ENCODE results near the gene SETD1B. TPM values are rescaled to one million over a fixed set of nuclear protein-coding genes. Genes with fewer than 3 reads are reported as not detected.
A peak's percentile ranks its signal among the peaks of the same experiment; 100 is the strongest.

The SETD1B gene
- total and polyA plus RNA-seq, 2 of the 4 experiments (the other 2 are of a cell fraction), result 0.90 to 5.1 TPM

DNA sequence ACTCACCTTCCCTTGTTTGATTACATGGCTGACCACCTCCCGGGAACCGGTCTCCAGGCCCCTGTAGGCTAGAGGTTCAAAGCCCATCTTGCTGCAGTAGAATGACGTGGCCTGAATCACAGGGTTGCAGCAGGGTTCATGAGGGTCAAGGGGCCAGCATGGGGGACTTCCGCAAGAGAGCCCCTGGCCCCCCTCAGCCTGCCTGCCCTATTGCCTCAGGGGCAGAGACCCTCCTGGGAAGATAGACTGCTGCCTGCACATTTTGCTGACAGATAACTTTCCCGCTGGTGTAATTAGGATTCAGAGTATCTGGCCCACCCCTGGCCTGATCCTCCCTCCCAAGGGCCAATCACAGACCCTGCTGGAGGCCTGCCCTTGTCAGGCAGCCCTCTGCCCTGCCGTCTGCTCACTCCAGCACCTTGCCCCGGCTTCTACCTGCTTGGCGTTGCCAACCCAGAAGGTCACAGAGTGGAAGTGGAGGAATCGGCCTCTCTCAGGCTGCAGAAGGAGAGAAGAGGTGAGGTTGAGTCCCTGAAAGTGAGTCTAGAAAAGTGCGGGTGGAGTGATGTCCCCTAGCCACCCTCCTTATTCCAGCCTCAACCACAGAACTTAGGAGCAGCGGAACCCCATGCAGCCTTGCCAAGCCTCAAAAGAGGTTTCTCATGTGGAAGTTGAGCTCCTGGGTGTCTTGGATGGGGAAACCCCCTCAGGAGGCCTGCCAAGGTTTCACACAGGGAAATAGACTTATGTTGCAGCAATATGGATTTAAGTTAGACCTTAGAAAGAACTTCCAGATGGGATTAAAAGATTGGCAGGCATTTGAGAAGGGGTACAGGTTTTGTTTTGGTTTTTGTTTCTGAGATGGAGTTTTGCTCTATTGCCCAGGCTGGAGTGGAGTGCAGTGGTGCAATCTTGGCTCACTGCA is 53.8 kb downstream of the SETD1B start (continued):
- TF ChIP-seq SMC3 (IDR thresholded peaks at IDR 0.05; ENCODE audit: low read depth, low read length), result no peak
- no peak for TF ChIP-seq RFX5 (IDR thresholded peaks at IDR 0.05; ENCODE audit: low read depth, low read length)

DNA sequence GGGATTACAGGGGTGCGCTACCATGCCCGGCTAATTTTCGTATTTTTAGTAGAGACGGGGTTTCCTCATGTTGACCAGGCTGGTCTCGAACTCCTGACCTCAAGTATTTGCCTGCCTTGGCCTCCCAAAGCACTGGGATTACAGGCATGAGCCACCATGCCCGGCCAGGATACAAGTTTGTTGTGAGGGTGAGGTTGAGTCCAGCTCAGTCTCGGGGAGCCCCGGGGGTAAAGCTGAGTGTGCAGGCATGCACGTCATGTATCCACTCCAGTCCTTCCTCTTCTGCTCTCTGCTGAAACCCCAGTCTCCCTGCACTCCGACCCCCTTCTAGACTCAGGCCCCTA is 54.5 kb downstream of the SETD1B start:
- no peaks in the 10 kb centered on the region for H3K36me3 ChIP-seq (ENCODE audit: control insufficient read depth, insufficient read depth, low read length)
- no peaks in the 10 kb centered on the region; the same call in 1 of the 2 replicates for H3K27me3 ChIP-seq (ENCODE audit: control insufficient read depth, insufficient read depth, low read length)
- H3K56ac ChIP-seq (ENCODE audit: extremely low read depth, insufficient read depth, low read length), result no peak overlapping the region
- no TSS peak for BruUV-seq (replicated peaks)
- DNase-seq, result no peak
- peaks cover 0 to 4% of the 10 kb centered on the region in 2 experiments; a peak in 1 of 4 replicates for H3K79me1 ChIP-seq (ENCODE audit: low read depth in 1 of 2, low read length in 2 of 2)
- no peak overlapping the region for H3K4me2 ChIP-seq (ENCODE audit: low read depth, low read length)
- no peaks in the 10 kb centered on the region for H3K9me3 ChIP-seq (ENCODE audit: control insufficient read depth, insufficient read depth, low read length)
- dilution Hi-C loops (cut with HindIII; ENCODE audit: low sequenced_read_pairs, unreplicated experiment) (no loop called here), in situ Hi-C loops (cut with MboI; ENCODE audit: low sequenced_read_pairs) (no loop called here), intact Hi-C loops (cut with micrococcal nuclease) (no loop called here)
- 0 out of 2 replicates have a peak overlapping the region, but pooled peaks have one; percentile 29 for H2BK20ac ChIP-seq (ENCODE audit: low read depth, low read length)
- H3K27ac ChIP-seq (ENCODE audit: insufficient read depth, low read length), result peak overlapping the region; percentile 22; the same call in 1 of the 2 replicates
- H2BK5ac ChIP-seq (ENCODE audit: low read depth, low read length, poor library complexity, severe bottlenecking), result peak overlapping the region; percentile 17
- H3K18ac ChIP-seq (ENCODE audit: low read depth, low read length), result 0 out of 2 replicates have a peak overlapping the region, but pooled peaks have one; percentile 11
- ChIA-PET CTCF (interaction anchor here (1.4 kb wide), 1 partner anchor 15 kb away, joined by 4 read pairs; no protein-coding TSS in a partner anchor), POLR2A (ENCODE audit: unreplicated experiment) (no interaction called here)
- H2AK5ac ChIP-seq (ENCODE audit: low read depth, low read length), result 0 out of 2 replicates have a peak overlapping the region, but pooled peaks have one; percentile 47
- no peak overlapping the region; the same call in 2 of the 3 replicates for H2BK15ac ChIP-seq (ENCODE audit: low read depth, low read length)
- peaks cover 14% of the 10 kb centered on the region for H3K9me1 ChIP-seq (ENCODE audit: insufficient read depth, low read length)
- H3K9ac ChIP-seq (ENCODE audit: low read depth, low read length), result no peak overlapping the region
- peak overlapping the region; percentile 77; the same call in 1 of the 2 replicates for H3K4ac ChIP-seq (ENCODE audit: low read depth, low read length)
- H4K20me1 ChIP-seq (ENCODE audit: insufficient read depth, low read length), result no peaks in the 10 kb centered on the region
- peak overlapping the region; percentile 83 for H2AK9ac ChIP-seq (replicated peaks; ENCODE audit: low read depth, low read length, poor library complexity)
- peak overlapping the region; percentile 65 for H2AFZ ChIP-seq (replicated peaks; ENCODE audit: low read length, poor library complexity)
- H3K4me3 ChIP-seq (ENCODE audit: insufficient read depth, low read depth, low read length), result no peak overlapping the region
- H3K14ac ChIP-seq (replicated peaks; ENCODE audit: low read depth, low read length), result no peak overlapping the region; the same call in 1 of the 2 replicates
- H4K91ac ChIP-seq (ENCODE audit: insufficient read depth, low read depth, low read length), result no peak overlapping the region
- H3K23ac ChIP-seq (ENCODE audit: low read depth, low read length), result 0 out of 2 replicates have a peak overlapping the region, but pooled peaks have one; percentile 20
- no CpG with 5 or more reads among the region's 10 CpGs for WGBS, 2 experiments (ENCODE audit: extremely low coverage in 2 of 2, insufficient read length in 1 of 2)
- no peak overlapping the region for H4K5ac ChIP-seq (ENCODE audit: low read depth, low read length)
- TF ChIP-seq NFE2L2 (IDR thresholded peaks at IDR 0.05; ENCODE audit: low read depth, low read length) (no peak), MXI1 (IDR thresholded peaks at IDR 0.05; ENCODE audit: borderline replicate concordance, low read depth, low read length) (no peak), CHD1 (IDR thresholded peaks at IDR 0.05; ENCODE audit: low read depth, low read length) (no peak), MAZ (IDR thresholded peaks at IDR 0.05; ENCODE audit: borderline replicate concordance, low read depth, low read length) (no peak), BHLHE40 (IDR thresholded peaks at IDR 0.05; ENCODE audit: low read depth, low read length) (no peak), MAFK (IDR thresholded peaks at IDR 0.05; ENCODE audit: low read depth, low read length) (no peak), CEBPB (IDR thresholded peaks at IDR 0.05; ENCODE audit: low read depth, low read length) (no peak), RCOR1 (IDR thresholded peaks at IDR 0.05; ENCODE audit: insufficient replicate concordance, low read length) (no peak)
- TF ChIP-seq, protein P1, sequence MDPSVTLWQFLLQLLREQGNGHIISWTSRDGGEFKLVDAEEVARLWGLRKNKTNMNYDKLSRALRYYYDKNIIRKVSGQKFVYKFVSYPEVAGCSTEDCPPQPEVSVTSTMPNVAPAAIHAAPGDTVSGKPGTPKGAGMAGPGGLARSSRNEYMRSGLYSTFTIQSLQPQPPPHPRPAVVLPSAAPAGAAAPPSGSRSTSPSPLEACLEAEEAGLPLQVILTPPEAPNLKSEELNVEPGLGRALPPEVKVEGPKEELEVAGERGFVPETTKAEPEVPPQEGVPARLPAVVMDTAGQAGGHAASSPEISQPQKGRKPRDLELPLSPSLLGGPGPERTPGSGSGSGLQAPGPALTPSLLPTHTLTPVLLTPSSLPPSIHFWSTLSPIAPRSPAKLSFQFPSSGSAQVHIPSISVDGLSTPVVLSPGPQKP (IDR thresholded peaks at IDR 0.05; ENCODE audit: borderline replicate concordance, low read depth, low read length), result no peak
- H2BK120ac ChIP-seq (ENCODE audit: low read depth, low read length), result peak overlapping the region; percentile 60; the same call in 1 of the 2 replicates
- no peak for ATAC-seq (ENCODE audit: low read depth)
- peaks cover 19% of the 10 kb centered on the region for H3K4me1 ChIP-seq (ENCODE audit: control insufficient read depth, insufficient read depth, low read length)
- peak overlapping the region in 1 of 2 experiments; percentile 54; a peak in 1 of 4 replicates for H4K8ac ChIP-seq (ENCODE audit: low read depth in 2 of 2, low read length in 2 of 2)

All from IMR-90 (cell line).